ENCODE data around the gene PPP2R2B.

DNA sequence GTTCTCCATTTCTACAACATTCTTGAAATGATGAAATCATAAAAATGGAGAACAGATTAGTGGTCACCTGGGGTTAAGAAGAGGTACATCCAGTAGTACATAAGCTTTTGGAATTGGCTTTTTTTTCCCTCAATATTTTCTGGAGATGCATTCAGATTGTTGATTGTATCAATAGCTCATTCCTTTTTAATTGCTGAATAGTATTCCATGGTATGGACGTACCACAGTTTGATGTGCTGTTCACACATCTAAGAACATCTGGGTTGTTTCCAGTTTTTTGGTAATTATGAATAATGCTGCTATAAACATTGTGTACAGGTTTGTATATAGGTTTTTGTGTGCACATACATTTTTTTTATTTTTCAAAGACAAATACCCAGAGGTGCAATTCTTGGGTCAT, 130.0 kb downstream of the PPP2R2B start:
- TF ChIP-seq CTCF (conservative IDR thresholded peaks at IDR 0.05; ENCODE audit: low read depth, low read length), result no peak
- TF ChIP-seq EZH2 (IDR thresholded peaks at IDR 0.05; ENCODE audit: borderline replicate concordance, low read depth, low read length, poor library complexity, severe bottlenecking), result no peak
